Posterior cingulate gyrus (tissue), 11 donors: Measurements from ENCODE around the gene CYP11A1.
A peak's percentile ranks its signal among the peaks of the same experiment; 100 is the strongest.

Experiments
- DNase-seq, 10 donors: peaks; one replicate each; pipeline versions ENCODE4 v3.0.0 to v3.0.0-alpha.2; 2020 to 2021; ENCODE audit warnings: mixed read lengths in 3 of 10
- intact Hi-C: fragments of 100-400 bp; cut with DNase I; formaldehyde crosslinking; loops from one replicate; pipeline ENCODE4 v1.15.1; 2023

CYP11A1 gene

DNA sequence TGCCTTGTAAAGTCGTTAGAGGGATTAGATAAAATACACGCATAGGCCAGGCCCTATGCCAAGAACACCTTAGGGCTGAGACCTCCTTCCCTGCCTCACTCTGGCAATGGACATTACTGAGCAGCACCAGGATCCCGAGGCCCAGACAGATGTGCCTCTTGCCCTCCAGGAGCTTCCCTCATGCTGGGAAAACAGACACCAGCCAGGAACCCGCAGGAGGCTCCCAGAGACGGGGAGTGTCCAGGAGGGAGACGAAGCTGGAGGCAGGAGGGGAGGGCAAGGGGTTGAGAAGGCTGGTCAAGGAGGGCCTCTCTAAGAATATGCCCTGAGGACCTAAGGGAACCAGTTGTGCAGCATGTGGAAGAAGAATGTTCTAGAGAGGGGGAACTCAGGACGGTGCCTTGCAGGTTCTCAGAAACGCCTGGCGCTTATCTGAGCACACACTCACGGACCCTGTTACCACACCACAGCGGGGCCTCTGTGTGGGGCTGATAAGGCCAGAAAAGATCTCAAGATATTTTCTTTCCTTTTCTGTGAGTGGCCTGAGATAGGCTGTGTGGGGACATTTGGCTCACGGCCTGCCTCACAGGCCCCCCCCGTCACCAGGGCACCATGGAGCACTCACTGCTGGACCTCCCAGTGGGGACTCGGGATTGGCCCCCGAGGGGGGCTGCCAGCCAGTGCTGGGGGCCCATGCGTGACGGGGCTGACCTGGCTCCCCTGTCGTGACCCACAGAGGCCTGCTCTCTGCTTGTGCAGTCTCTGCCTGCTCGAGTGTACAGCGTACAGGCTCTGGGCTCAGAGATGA, 22.0 kb upstream of the CYP11A1 start:
- intact Hi-C loops: no loop called here
- DNase-seq: no peak

DNA sequence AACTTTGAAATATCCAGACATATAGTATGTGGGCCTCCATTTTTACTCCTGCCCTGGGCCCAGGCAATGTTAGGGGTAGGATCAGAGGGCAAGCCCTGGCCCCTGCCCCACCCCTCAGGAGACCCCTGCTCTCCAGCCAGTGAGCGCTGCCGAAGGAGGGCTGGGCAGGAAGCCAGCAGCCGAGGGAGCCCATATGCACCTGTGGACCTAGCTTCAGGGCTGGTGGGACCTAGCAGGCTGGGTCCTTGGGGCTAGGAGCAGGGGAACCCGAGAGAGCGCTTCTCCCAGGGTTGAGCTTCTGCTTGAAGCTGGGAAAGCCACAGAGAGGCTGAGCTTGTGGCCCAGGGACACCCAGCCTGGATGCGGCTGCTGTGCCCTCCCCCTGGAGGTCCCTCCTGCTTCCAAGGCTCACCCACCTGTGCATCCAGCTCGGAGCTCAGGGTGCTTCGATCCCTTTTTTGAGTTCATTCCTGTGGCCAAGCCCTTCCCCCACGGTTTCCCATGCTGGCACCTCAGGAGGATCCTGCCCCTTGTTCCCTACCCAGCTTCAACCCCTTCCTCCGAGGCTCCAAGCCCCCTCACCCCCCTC, 21.0 kb upstream of the CYP11A1 start:
- intact Hi-C loops: no loop called here
- DNase-seq: peak in 1 of 10 donors; percentile 47

DNA sequence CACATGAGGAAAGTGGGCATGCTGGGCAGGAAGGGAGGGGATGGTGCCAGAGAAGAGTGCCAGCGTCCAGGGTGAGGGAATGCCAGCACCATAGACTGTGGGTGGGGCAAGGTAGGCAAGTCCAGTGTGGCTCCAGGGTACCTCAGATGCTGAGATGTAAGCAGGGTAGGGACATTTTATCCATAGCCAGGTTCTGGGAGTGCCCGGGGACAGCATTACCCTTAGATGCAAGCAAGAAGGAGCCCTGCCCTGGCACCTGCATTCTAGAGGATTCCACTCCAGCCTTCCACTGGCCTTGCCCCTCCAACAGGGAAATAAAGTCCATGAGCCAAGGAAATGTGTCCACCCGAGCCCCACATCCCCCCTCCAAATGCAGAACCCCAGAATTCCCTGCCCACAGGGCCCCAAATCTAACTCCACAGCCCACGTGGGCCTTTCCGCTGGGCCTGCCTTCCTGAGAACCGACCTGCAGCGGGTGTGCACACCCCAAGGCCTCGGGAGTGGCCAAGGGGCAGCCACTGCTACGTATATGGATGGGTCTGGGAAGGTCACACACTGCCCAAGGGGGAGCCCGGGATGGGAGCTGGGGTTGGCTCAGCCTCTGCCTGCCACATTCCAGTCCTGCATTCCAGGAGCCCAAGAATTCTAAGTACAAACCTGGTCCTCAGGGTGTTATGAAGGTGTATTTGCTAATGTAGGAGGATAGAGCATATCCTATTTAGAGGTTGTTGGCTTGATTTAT, 20.3 kb upstream of the CYP11A1 start:
- peak in 2 of 10 donors; percentile 19 to 58 for DNase-seq
- intact Hi-C loops: no loop called here

DNA sequence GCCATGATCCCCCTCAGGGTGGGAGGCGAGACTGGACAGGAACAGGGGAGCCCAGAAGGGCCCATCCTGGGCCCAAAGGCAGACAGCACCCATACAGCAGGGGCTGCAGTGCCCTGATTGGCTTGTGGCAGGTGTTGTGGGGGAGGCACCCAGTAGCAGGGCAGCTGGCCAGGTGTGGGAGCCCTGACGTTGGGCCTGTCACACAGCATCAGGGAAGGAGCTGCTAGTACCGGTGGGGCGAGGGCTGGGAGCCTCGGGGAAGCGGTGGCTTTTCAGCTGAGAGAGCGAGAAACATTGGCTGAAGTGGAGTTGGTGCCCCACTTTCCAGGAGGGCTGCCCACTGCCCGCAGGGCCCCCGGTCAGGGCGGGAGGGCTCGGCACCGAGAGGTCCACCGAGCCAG, 19.7 kb upstream of the CYP11A1 start:
- intact Hi-C loops: no loop called here
- peak in 3 of 10 donors; percentile 46 to 88 (median 82) for DNase-seq

- DNase-seq: peak in 3 of 10 donors; percentile 23 to 65 (median 57)
- intact Hi-C loops: no loop called here
These were observed 19.2 kb upstream of the CYP11A1 start for GRCh38 chr15:74386496-74387140.

GRCh38 chr15:74385733-74386132, 18.3 kb upstream of the CYP11A1 start:
- DNase-seq: peak in 3 of 10 donors; percentile 8 to 69 (median 8)
- intact Hi-C loops: no loop called here

- intact Hi-C loops: no loop called here
- DNase-seq: peak in 4 of 10 donors; percentile 18 to 68 (median 54)
These were observed 17.6 kb upstream of the CYP11A1 start for GRCh38 chr15:74384881-74385643.

GRCh38 chr15:74384566-74384880, 17.1 kb upstream of the CYP11A1 start:
- intact Hi-C loops: no loop called here
- peak in 3 of 10 donors; percentile 5 to 57 (median 49) for DNase-seq

DNA sequence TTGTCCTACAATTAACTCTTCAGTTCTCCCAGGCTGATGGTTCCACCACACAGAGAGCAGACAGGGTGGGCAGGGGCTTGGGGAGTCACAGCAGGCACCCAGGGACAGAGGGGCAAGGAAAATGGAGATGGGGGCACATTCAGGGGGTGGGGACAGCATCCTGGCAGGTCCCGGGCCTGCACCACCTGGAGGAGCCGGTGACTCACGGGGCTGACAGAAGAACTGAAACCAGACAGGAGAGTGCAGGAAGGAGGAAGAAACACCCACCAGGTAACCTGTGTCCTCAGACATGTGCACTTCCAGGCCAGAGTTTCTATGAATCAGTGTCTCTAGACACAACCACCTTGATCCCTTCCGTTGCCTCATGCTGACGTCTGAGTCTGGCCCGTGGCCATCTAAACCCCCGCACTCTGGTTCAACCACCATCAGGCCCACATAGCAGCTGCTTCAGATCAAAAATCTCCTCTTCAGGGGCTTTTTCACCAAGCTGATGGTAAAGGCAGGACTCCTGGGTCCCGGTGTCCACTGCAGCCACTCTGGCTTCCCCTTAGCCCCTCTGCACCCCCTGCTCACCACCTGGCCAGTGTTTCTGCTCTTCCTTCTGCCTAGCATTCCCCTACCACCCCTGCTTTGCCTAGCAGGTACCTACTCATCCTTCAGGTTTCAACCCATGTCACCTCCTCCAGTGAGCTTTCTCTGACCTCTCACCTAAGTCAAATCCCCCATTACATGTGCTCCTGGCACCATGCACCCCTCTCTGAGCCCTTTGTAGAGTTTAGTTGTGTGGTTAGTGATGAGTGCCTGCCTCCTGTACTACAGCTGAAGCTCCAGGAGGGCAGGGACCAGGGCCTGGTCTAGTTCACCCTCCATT, 16.5 kb upstream of the CYP11A1 start:
- peak in 6 of 10 donors; percentile 50 to 89 (median 70) for DNase-seq
- intact Hi-C loops: no loop called here

GRCh38 chr15:74383286-74383685, 15.8 kb upstream of the CYP11A1 start:
- intact Hi-C loops: no loop called here
- peak in 3 of 10 donors; percentile 26 to 65 (median 55) for DNase-seq

DNA sequence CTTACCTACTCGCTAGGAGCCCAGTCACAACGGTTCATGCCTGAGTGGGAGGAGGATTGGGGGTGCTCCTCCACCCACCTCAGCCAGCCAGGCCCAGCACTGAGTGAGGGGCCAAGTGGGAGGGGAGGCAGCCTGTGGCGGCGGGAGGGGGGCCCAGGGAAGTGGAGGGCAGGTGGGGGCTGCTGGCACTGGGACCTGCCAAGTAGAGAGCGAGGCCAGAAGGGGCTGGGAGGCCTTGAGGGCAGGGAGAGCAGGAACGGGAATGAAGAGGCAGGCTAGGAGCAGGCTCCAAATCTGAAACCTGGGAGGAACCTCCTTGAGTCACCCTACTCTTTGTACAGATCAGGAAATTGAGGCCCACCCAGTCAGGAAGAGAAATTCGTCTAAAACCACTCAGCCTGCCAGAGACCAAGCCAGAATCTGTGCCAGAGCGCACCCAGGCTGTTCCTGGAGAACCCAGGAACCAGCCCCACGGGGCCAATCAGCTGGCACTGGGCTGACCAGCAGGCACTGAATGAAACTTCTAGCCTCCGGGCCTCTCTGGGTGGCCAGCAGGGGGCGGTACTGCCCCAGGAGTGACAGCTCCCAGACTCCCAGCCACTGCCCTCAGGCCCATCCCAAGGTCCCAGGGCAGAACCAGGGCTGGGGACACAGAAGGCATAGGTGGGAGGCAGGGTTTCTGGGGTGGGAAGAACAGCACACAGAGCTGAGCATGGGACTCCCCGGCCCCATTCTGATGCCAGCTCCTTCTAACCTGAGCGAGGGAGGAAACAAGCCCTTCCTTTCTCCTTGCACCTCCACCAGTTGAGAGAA, 14.8 kb upstream of the CYP11A1 start:
- peak; percentile 82 to 98 (median 92) for DNase-seq
- intact Hi-C loops: loop anchor here (1.0 kb wide), 1 partner anchor 56 kb away; no protein-coding TSS in a partner anchor

- DNase-seq: peak in 2 of 10 donors; percentile 45 to 75
- intact Hi-C loops: no loop called here
These were observed 14.0 kb upstream of the CYP11A1 start for GRCh38 chr15:74381481-74381880.

DNA sequence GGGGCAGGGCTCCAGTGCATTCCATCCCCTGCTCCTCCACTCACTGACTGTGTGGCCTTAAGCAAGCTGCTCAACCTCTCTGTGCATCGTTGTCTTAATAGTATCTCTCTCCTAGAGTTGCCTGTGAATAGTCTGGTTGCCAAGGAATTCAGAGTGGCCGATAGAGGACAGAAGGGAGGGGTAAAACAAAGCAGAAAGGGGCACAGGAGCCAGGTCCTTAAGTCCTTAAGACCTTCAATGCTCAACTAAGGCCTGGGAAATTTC, 13.7 kb upstream of the CYP11A1 start:
- intact Hi-C loops: no loop called here
- no peak for DNase-seq

DNA sequence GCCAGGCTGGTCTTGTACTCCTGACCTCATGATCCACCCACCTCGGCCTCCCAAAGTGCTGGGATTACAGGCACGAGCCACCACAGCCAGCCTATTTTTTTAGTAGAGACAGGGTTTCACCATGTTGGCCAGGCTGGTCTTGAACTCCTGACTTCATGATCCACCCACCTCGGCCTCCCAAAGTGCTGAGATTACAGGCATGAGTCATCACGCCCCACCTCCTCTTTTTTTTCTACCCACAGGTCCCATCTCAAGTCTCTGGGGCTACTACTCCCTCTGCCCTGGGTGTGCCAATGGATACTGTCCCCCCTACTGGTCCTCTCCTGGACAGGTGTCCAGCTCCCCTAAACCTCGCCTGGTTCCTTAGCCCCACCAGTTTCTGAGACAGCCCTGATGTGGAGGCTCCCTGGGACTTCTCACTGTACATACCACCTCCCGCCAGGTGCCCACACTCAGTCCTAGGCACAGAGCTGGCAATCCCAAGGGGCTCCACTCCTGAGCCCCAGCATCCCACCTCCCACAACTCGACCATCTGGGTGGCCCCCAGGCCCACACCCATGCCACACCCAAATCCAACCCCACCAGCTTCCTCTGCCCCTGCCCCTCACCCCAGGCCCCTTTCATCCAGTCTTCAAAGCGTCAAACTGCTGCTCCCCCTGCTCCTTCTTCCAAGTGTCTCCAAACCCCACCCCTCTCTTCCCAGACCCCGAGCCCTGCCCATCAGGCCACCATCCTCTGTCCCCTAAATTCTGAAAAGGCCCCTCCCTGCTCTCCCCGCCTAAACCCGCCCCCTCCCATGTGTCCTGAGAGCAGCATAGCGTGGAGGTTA, 13.1 kb upstream of the CYP11A1 start:
- intact Hi-C loops: no loop called here
- DNase-seq: peak in 2 of 10 donors; percentile 46 to 53

GRCh38 chr15:74378848-74379247, 11.4 kb upstream of the CYP11A1 start:
- intact Hi-C loops: no loop called here
- DNase-seq: peak in 2 of 10 donors; percentile 31 to 51

- intact Hi-C loops: no loop called here
- DNase-seq: peak in 2 of 10 donors; percentile 58 to 72
These were observed 10.7 kb upstream of the CYP11A1 start for GRCh38 chr15:74377831-74378766.
